CD1c-positive myeloid dendritic cell (primary cell): ENCODE results near the gene RRP8.

Experiments
- DNase-seq: peaks from one replicate; pipeline ENCODE4 v3.0.0-alpha.2; 2016; ENCODE audit errors: extremely low spot score

RRP8 gene

GRCh38 chr11:6632116-6633073 is 29.0 kb upstream of the RRP8 start:
- no peak for DNase-seq

DNA sequence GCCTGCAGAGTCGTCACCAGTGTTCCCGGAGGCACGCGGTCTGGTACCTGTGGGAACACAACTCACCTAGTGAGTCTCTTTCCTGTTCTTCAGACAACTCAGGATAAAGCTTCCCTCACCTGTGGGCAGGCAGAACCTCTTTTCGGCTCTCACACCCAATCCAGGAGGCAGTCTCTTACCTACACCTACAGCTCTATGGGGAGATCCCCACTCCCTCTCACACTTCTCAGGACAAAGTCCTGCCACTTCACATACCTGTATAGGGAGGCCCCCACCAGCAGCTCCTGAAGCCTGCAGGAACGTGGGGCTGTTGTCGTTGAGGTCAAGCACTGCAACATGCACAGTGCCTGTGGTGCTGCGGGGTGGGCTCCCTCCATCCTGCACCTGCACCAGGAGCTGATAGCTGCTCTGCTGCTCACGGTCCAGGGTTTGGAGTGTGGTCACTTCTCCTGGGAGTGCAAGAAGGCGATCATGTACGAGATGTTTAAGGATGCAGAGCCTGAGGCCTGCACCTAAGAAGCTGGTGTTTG is 28.0 kb upstream of the RRP8 start:
- DNase-seq, result no peak

- no peak for DNase-seq
Observed at GRCh38 chr11:6630632-6631291, 27.3 kb upstream of the RRP8 start.

GRCh38 chr11:6629892-6630631 is 26.6 kb upstream of the RRP8 start:
- no peak for DNase-seq

DNA sequence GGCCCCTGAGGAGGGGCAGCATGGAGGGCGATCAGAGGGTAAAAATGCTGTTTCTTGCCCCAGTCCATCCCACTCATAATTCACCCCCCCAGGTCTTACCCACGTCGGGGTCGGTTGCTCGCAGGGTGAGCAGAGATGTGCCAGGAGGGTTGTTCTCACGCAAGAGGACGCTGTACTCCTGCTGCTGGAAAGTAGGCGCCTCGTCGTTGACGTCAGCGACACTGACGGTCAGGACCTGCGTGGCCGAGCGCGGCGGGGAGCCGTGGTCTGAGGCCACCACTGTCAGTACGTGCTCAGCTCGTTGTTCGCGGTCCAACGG is 26.1 kb upstream of the RRP8 start:
- no peak for DNase-seq

- DNase-seq, result no peak
Observed at GRCh38 chr11:6628526-6628925, 25.1 kb upstream of the RRP8 start.

GRCh38 chr11:6627762-6628241 is 24.4 kb upstream of the RRP8 start:
- DNase-seq, result no peak

DNA sequence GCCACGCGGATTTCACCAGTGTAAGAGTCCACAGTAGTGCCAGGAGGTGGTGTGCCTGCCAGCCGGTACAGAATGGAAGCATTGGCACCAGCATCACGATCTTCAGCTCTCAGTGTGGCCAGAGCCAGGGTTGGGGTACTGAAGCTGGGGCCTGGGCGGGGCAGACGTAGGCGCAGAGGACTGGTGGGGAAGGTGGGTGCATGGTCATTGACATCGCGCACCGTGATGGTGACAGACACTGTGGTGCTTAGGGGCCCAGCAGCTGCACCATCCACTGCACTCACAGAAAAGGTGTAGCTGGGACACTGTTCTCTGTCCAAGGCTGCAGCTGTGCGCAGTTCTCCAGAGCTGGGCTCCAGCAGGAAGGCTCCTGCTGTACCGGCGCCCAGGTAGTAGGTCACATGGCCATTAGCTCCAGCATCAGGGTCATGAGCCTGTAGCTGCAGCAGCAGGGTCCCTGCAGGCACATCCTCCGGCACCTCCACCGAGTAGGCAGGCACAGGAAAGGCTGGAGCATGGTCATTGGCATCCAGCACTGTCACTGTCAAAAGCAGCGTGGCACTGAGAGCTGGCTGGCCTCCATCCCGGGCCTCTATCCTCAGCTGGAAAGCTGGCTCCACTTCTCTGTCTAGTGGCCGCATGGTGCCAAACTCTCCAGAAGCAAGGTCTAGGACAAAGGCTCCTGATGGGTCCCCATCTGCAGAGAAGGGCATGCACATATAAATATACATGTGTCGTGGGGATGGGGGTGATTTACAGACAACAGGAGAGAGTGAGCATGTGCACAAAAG is 23.8 kb upstream of the RRP8 start:
- DNase-seq, result no peak

- DNase-seq, result no peak
Observed at GRCh38 chr11:6625832-6626420, 22.5 kb upstream of the RRP8 start.

GRCh38 chr11:6625156-6625831 is 21.9 kb upstream of the RRP8 start:
- DNase-seq, result no peak

GRCh38 chr11:6623391-6624363 is 20.3 kb upstream of the RRP8 start:
- no peak for DNase-seq

DNA sequence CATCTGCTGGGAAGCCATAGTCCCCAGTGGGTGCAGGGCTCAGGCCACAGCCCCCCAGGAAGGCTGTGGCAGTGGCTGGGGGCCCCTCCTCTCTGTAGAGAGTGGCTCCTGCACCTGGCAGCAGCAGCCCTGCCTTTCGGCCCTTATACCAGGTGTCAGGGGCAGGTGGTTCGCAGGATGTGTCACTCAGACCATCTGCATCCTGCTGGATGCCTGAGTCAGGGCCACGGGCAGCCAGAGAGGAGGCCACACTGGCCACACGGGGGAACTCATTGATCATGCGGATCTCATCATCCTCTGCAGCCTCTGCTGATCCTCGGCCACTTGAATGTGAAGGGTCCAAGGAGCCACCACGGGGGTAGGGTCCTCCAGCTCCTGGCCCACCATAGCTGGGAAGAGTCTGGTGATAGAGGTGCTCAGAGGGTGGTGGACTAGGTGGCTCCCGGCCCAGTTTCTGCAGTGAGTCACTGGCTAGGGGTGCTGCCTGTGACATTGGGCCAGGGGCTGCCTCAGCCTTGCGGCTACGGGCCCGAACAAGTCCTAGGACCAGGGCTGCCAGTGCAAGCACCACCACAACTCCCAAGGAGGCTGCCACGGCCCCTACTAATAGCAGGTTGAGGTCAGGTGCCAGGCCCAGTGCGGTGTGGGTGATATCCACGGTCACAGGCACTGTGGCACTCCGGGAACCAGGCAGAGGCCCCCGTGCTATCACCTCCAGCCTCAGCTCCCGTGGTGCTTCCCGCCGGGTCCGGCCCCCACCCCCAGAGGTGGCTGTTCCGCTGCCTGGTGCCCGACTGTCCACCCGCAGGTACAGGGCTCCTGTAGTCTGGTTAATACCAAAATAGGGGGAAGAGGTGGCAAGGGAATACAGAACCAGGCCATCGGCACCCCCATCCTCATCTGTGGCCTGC is 19.1 kb upstream of the RRP8 start:
- DNase-seq, result no peak

- no peak for DNase-seq
Observed at GRCh38 chr11:6621711-6622211, 18.3 kb upstream of the RRP8 start.

DNA sequence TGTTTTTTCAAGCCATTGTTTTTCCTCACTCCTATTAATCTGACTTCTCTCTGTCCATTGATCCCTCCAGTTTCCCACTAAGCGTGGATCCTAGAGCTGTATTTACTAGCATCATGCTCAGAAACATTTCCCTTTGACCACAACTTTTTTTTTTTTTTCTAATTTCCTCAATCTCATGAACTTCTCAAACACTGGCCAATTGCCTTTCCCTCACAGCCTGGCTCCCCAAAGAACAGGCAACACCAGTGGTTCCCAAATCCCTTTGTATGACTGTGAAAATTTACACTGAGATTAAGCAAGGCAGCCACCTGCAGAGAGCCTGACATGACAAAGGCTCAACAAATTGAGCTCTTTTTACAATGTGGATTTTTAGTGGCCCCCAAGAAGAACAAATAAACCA is 17.2 kb upstream of the RRP8 start:
- peak; percentile 63 for DNase-seq

GRCh38 chr11:6619004-6619745 is 15.8 kb upstream of the RRP8 start, which contains the start of gene TPP1:
TSS of gene TPP1 (minus strand) at chr11:6619422. CDS start at chr11:6619400, 22 bp downstream.
- DNase-seq, result peak; percentile 96

DNA sequence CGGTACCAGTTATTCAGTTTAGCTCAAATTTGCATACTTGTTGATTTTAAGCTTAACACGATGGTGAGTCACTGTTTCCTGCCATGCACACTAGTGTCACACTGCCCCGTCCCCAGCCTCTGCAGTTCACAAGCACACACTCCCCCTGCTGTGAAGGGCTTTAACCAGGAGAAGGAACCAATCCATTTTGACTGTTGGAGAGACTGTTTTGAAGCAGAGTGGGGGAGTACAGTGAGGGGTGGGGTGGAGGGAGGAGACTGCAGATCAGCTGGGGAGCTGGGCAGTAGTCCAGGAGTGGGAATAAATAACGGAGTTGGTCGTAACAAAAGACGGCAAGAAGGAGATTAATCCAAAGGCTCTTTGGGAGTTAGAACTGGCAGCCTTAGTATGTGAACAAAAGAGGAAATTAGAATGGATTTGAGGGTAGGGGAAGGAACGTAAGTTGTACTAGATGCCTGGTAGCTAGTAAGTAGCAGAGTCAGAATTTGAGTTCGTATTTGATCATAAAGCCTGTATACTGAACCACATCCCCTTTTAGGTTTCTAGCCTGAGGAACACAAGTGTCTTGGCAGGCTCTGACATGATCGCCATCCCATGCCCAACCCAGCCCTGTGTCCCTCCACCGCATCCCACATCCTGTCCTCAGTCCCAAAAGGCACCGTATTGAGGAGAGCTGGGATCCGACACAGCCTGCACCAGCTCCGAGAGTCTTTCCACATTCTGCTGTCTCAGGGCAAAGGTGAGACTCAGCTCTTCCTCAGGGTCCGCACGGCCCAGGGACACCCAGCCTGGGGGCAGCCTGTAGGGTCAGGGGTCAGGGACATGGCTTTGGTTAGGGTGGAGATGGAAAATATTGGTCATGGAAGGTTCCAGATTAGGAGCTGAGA is 14.9 kb upstream of the RRP8 start:
- peak; percentile 83 for DNase-seq
